ENCODE results near the gene PALLD. TPM values are rescaled to one million over a fixed set of nuclear protein-coding genes. Genes with fewer than 3 reads are reported as not detected.

The PALLD gene
- total RNA-seq, 1 donor from 2014 or later = 22.9 TPM

DNA sequence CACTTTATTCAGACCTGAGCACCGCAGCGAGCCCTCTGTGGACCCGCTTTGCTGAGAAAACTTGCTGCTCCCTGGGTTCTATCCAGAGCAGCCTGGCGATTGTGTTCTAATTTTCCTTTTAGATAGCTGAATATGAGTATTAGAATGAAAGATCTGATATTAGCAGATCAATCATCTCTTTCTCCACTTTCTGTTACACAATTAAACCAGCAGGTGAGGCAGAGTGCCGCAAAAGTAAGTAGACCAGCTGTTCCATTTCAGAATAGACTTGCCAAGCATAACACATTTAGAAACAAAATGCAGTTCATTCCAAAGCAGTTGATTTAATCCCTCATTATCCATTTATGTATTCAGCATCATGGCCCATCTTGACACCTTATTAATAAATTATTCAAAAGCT, 58.6 kb downstream of the PALLD start:
- Mint-ChIP-seq H3K9me3 (no peaks in the 10 kb centered on the region), H3K36me3 (ENCODE audit: low read depth) (no peaks in the 10 kb centered on the region), H3K4me1 (ENCODE audit: low read depth) (no peaks in the 10 kb centered on the region), H3K27me3 (ENCODE audit: insufficient read depth) (peaks cover 5% of the 10 kb centered on the region), H3K4me3 (no peak overlapping the region), H3K27ac (no peak overlapping the region)
- no peak for DNase-seq (ENCODE audit: low spot score)
- intact Hi-C loops (cut with micrococcal nuclease) = no loop called here

DNA sequence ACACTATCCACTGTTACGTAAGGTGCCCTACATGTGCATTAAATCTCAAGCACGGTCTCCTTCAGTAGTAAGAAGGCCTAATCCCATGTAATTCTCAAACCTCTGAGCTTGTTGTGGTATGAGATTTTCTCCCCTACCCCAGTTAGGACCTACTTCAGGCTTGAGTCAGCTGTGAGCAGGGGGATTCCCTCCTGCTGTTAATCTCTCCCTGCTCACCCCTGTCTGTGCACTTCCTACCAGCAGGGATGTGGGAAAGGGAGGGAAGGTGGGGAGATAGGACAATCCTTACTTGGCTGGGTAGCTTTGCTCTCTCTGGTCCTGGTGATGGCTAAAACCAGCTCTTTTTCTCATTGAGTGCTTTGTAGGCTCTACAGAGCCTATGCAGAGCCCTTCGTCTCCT, 60.8 kb downstream of the PALLD start:
- Mint-ChIP-seq H3K36me3 (ENCODE audit: low read depth) (no peaks in the 10 kb centered on the region), H3K27me3 (ENCODE audit: insufficient read depth) (peaks cover 4% of the 10 kb centered on the region), H3K27ac (no peak overlapping the region), H3K9me3 (no peaks in the 10 kb centered on the region), H3K4me1 (ENCODE audit: low read depth) (no peaks in the 10 kb centered on the region), H3K4me3 (no peak overlapping the region)
- intact Hi-C loops (cut with micrococcal nuclease) = no loop called here
- no peak for DNase-seq (ENCODE audit: low spot score)

DNA sequence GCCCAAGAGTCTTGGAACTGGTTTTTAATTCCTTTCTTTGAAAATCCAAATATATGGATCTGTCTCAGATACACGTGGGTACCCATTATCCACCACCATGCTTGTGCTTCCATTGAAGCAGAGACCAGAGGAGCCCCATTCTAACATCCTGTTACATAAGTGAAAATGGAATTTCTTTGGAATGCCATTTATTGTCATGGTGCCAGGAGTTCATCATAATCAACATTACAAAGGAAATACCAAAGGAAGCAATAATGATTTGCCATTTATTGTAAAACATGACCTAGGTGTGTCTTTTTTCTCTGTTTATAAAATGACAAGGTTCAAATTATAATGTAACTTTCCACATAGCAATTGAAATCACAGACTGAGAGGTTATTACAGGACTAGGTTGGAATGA, 61.7 kb downstream of the PALLD start:
- H3K27ac Mint-ChIP-seq = no peak overlapping the region
- no peak overlapping the region for H3K4me3 Mint-ChIP-seq
- no peaks in the 10 kb centered on the region for H3K4me1 Mint-ChIP-seq (ENCODE audit: low read depth)
- H3K27me3 Mint-ChIP-seq (ENCODE audit: insufficient read depth) = peaks cover 4% of the 10 kb centered on the region
- H3K9me3 Mint-ChIP-seq = no peaks in the 10 kb centered on the region
- H3K36me3 Mint-ChIP-seq (ENCODE audit: low read depth) = no peaks in the 10 kb centered on the region
- no peak for DNase-seq (ENCODE audit: low spot score)
- intact Hi-C loops (cut with micrococcal nuclease) = no loop called here

DNA sequence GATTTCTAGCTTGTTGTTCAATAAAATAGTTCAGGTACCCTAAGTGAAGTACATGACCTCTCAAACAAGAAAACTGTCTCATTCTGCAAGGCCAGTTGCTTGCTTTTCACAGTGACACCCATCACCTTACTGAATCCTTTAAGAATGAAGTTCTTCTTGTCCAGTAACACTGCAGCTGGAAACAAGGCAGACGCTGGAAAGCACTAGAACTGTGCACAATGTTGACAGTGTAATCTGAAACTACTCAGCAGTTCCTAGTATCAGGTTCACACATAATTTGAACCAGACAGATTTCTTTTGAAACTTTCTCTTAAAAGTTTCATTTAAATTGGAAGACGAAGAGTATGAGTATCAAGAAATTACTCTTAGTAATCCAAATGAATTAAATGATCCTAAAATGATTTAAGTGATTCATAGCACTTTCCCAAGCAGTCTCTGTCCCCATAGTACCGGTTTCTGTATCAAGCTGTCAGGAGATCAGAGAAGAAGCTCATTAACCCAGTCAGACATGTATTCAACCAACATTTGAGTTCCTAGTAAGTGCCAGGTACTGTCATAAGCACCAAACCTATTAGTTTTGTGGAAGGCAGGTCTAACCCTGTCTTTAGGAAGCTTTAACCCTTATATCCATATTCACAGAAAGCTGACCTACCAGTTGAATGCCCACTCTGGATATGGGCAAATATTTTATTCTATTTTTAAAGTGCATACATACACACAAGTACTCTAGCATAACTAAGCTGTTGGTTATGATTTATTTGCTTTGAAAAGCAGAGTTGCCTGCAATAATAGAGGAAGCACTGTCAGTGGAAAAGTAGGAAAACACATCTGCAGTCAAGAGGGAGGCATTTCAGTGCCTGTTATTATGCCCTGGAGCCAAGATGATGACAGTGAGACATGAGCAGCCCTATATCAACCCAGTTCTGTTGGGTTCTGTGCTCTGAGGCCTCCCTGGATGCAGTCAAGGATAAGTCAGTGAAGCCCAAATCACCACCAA, 63.6 kb downstream of the PALLD start:
- peaks cover 10% of the 10 kb centered on the region for H3K27me3 Mint-ChIP-seq (ENCODE audit: insufficient read depth)
- intact Hi-C loops (cut with micrococcal nuclease) = no loop called here

DNA sequence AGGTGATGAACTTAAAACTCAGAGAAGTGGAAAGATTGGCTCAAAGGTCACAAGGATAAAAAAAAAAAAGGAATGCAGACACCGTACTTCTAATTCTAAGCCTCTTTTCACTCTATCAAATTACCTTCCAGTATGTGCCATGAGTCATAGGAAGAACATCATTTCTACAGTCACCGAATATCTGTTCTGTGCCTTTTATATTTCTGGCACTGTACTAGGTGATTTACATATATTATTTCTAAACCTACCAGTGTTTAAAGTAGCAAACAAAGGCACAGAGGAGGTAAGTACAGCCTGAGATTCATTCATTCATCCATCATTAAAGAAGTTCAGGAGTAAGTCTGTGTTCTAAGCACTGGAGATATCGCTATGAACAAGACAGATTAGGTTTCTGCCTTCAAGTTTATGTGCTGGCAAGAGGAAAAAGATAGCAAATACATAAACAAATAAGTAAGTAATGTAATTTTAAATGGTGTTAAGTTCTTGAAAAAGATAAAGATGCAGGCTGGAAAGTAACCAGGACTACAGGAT, 65.3 kb downstream of the PALLD start:
- Mint-ChIP-seq H3K36me3 (ENCODE audit: low read depth) (no peaks in the 10 kb centered on the region), H3K27ac (no peak overlapping the region), H3K4me1 (ENCODE audit: low read depth) (no peaks in the 10 kb centered on the region), H3K4me3 (no peak overlapping the region), H3K9me3 (no peaks in the 10 kb centered on the region), H3K27me3 (ENCODE audit: insufficient read depth) (peaks cover 10% of the 10 kb centered on the region)
- DNase-seq (ENCODE audit: low spot score) = no peak
- intact Hi-C loops (cut with micrococcal nuclease) = no loop called here

More for the DNA sequence above, 63.6 kb downstream of the PALLD start:
- Mint-ChIP-seq H3K9me3 (no peaks in the 10 kb centered on the region), H3K4me3 (no peak overlapping the region), H3K4me1 (ENCODE audit: low read depth) (no peaks in the 10 kb centered on the region), H3K27ac (no peak overlapping the region), H3K36me3 (ENCODE audit: low read depth) (no peaks in the 10 kb centered on the region)
- DNase-seq (ENCODE audit: low spot score) = no peak

DNA sequence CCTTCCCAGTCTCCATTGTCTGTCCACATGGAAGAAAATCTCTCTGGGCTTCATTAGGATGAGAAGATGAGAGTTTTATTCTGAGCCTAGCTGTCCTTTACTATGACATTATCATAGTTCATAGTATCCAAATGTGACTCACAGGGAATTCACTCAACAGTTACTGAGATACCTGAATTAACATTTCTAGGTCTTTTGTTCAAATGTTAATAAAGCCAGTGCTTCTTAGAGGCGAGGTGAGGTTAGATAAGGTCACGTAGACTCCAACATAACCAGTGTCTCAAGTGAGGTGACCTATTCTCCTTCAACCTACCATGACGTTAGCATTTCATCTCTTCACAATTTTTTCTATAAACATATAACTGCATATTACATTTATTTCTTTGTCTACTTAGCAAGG, 67.2 kb downstream of the PALLD start:
- no peak for DNase-seq (ENCODE audit: low spot score)
- Mint-ChIP-seq H3K4me3 (no peak overlapping the region), H3K9me3 (no peaks in the 10 kb centered on the region), H3K27ac (no peak overlapping the region), H3K4me1 (ENCODE audit: low read depth) (peaks cover 2% of the 10 kb centered on the region), H3K36me3 (ENCODE audit: low read depth) (no peaks in the 10 kb centered on the region), H3K27me3 (ENCODE audit: insufficient read depth) (peaks cover 9% of the 10 kb centered on the region)
- intact Hi-C loops (cut with micrococcal nuclease) = no loop called here

DNA sequence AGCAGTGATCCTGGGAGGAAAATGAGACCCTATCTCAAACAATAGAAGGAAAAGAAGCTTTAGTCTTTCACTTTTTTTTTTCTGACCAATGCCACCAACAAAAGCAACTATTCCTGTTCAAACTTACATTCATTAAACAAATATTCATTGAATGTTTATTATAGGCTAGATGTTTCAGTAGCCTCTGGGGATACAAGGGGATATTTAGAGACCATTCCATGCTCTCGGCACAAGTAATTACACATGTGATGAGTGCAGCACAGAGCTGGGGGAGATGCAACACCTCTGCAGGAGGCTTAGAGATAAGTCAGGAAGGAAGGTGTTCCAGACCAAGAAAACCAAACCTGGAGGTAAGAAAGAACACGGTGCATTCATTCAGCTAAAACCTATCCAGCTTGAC, 68.3 kb downstream of the PALLD start:
- no peak overlapping the region for H3K27ac Mint-ChIP-seq
- no peak for DNase-seq (ENCODE audit: low spot score)
- intact Hi-C loops (cut with micrococcal nuclease) = no loop called here
- H3K9me3 Mint-ChIP-seq = no peaks in the 10 kb centered on the region
- no peaks in the 10 kb centered on the region for H3K36me3 Mint-ChIP-seq (ENCODE audit: low read depth)
- no peak overlapping the region for H3K4me3 Mint-ChIP-seq
- peaks cover 8% of the 10 kb centered on the region for H3K27me3 Mint-ChIP-seq (ENCODE audit: insufficient read depth)
- peaks cover 6% of the 10 kb centered on the region for H3K4me1 Mint-ChIP-seq (ENCODE audit: low read depth)

DNA sequence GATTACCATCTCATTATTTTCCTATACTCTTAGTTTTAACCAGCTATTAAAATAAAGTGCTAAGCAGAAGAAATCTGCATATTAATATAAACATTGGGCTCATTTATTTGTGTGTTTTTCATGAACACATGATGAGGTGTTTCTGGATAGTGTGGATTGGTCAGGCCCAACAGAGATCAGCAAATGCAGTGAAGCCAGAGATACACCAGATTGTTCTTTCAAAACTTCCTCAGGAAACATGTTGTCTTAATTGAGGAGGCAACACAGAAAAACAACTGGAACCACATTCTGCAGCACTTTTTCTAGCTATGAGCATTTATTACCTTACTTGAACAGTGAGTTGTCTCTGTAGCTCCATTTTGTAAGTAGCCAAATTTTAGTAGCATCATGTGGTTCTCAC, 69.9 kb downstream of the PALLD start:
- H3K27ac Mint-ChIP-seq = no peak overlapping the region
- intact Hi-C loops (cut with micrococcal nuclease) = no loop called here
- H3K36me3 Mint-ChIP-seq (ENCODE audit: low read depth) = no peaks in the 10 kb centered on the region
- peaks cover 8% of the 10 kb centered on the region for H3K27me3 Mint-ChIP-seq (ENCODE audit: insufficient read depth)
- no peak for DNase-seq (ENCODE audit: low spot score)
- peaks cover 6% of the 10 kb centered on the region for H3K4me1 Mint-ChIP-seq (ENCODE audit: low read depth)
- H3K4me3 Mint-ChIP-seq = no peak overlapping the region
- H3K9me3 Mint-ChIP-seq = no peaks in the 10 kb centered on the region

DNA sequence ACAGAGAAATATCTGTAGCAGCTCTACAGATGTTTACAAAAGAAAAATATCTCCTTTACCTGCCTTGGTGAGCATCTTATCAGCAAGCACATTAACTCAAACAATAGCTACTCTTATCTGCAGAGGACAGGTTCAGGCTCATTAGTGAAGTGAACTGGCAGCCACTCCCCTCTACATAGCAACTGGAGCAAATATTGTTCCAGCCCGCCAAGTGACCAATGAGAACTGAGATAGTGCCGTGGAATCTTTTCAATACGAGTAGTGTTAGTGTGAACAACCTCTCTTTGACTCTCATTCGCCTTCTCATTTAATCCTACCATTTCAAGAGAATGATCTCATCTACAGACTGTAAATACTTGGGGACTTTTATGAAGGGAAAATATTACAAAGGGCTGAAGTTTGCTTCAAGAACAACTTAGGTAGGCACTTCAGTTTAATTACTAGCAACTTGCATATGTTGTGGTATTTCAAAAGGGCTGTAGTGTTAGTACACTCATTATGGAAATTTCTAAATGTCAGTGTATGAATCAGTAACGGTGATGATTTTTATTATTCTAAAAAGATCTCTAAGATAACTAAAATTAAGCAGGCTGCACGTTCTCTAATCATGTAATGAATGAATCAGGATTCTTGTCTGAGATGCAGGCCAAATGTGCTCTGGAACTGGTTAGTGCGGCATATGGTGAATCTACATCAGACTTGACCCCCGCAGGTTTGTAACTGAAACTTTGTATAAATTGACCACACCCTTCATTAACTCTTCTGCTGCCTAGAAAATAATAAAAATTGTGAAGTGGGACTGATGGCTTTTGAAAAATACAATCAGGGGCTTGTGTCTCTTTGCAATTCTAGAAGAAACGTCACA, 72.4 kb downstream of the PALLD start:
- no peak overlapping the region for H3K4me3 Mint-ChIP-seq
- peaks cover 5% of the 10 kb centered on the region for H3K9me3 Mint-ChIP-seq
- intact Hi-C loops (cut with micrococcal nuclease) = no loop called here
- H3K27me3 Mint-ChIP-seq (ENCODE audit: insufficient read depth) = peaks cover 5% of the 10 kb centered on the region
- H3K27ac Mint-ChIP-seq = peak overlapping the region; percentile 63
- DNase-seq (ENCODE audit: low spot score) = no peak
- H3K4me1 Mint-ChIP-seq (ENCODE audit: low read depth) = peaks cover 6% of the 10 kb centered on the region
- no peaks in the 10 kb centered on the region for H3K36me3 Mint-ChIP-seq (ENCODE audit: low read depth)

DNA sequence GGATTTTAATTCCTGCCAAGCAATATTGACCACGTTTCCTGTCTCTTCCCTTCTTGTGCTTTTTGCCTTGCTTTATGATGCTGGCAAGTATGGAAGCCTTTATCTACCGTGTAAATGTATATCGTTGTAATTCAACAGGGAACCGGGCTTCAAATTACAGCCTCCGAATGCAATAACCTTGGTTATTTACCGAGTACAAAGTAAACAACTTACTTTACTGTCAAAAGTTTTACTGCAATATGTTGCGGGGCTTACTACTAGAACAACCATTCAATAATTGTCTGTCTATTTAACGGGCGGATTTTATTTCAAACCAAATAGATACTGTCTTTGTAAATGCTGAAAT, 73.1 kb downstream of the PALLD start:
- H3K27me3 Mint-ChIP-seq (ENCODE audit: insufficient read depth) = peaks cover 5% of the 10 kb centered on the region
- H3K9me3 Mint-ChIP-seq = peaks cover 5% of the 10 kb centered on the region
- DNase-seq (ENCODE audit: low spot score) = no peak
- H3K4me3 Mint-ChIP-seq = no peak overlapping the region
- no peak overlapping the region for H3K27ac Mint-ChIP-seq
- intact Hi-C loops (cut with micrococcal nuclease) = no loop called here
- no peaks in the 10 kb centered on the region for H3K36me3 Mint-ChIP-seq (ENCODE audit: low read depth)
- peaks cover 6% of the 10 kb centered on the region for H3K4me1 Mint-ChIP-seq (ENCODE audit: low read depth)

DNA sequence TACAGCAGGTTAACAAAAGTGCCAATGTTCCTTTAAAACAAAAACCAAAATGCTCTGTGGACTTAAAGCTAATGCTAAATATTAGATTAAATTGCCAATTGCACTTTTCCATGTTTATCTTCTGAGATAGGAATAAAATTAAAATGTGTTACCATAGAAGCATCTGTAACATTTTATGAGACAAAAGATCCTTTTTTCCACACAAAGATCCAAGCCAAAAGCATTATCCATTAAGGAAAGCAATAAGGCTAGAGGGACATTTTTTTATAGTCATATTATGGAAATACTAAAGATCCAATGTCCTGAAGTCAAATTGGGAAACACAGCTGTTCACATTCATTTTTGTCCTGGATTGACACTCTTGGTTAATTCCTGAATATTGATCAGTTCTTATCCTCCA, 73.6 kb downstream of the PALLD start:
- peaks cover under 1% of the 10 kb centered on the region for H3K27me3 Mint-ChIP-seq (ENCODE audit: insufficient read depth)
- H3K4me1 Mint-ChIP-seq (ENCODE audit: low read depth) = peaks cover 6% of the 10 kb centered on the region
- no peak for DNase-seq (ENCODE audit: low spot score)
- no peak overlapping the region for H3K4me3 Mint-ChIP-seq
- intact Hi-C loops (cut with micrococcal nuclease) = no loop called here
- H3K9me3 Mint-ChIP-seq = peaks cover 5% of the 10 kb centered on the region
- no peak overlapping the region for H3K27ac Mint-ChIP-seq
- H3K36me3 Mint-ChIP-seq (ENCODE audit: low read depth) = no peaks in the 10 kb centered on the region

DNA sequence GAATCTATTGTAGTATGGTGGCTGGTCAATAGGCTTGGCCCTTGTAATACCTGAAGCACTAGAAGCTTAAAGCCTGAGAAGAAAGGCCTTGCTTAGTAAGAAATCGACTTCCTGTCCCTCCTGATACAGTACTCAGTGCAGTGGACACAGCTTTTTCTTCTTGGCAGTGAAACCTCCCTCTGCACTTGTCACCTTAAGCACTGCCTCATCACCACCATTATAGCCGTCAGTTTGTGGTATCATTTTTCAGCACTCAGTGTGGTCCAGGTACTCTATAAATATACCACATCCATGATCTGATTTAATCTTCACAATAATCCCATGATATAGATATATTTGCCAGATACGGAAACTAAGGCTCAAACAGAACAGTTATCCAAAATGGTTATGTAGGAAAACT, 75.2 kb downstream of the PALLD start:
- intact Hi-C loops (cut with micrococcal nuclease) = no loop called here
- no peak overlapping the region for H3K4me3 Mint-ChIP-seq
- H3K4me1 Mint-ChIP-seq (ENCODE audit: low read depth) = peaks cover 6% of the 10 kb centered on the region
- H3K27ac Mint-ChIP-seq = no peak overlapping the region
- DNase-seq (ENCODE audit: low spot score) = no peak
- H3K9me3 Mint-ChIP-seq = peaks cover 5% of the 10 kb centered on the region
- no peaks in the 10 kb centered on the region for H3K36me3 Mint-ChIP-seq (ENCODE audit: low read depth)
- no peaks in the 10 kb centered on the region for H3K27me3 Mint-ChIP-seq (ENCODE audit: insufficient read depth)

DNA sequence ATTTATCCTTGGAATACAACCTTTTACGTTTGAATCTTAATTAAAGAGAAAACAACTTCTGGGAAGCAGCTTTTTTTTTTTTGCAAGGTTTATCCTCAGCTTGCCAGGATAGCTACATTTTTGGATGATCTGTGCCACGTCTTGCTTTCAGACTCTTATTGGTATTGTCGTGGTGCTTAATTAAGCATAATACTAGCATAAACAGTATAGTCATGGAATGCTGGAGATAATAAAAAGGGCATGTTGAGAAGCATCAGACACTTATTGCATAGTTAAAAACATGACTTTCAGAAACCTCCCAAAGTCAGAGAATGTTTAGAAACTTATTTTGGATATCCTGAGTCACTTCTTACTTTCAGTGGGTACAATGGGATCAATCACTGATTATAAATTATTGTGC, 77.0 kb downstream of the PALLD start:
- Mint-ChIP-seq H3K36me3 (ENCODE audit: low read depth) (no peaks in the 10 kb centered on the region), H3K4me3 (no peak overlapping the region), H3K27me3 (ENCODE audit: insufficient read depth) (peaks cover 1% of the 10 kb centered on the region), H3K27ac (no peak overlapping the region), H3K4me1 (ENCODE audit: low read depth) (peaks cover 5% of the 10 kb centered on the region), H3K9me3 (peaks cover 8% of the 10 kb centered on the region)
- no peak for DNase-seq (ENCODE audit: low spot score)
- intact Hi-C loops (cut with micrococcal nuclease) = no loop called here

Measured in activated T-helper 1 cell treated with anti-CD3 and anti-CD28 coated beads, Interleukin-12 subunit alpha, Interleukin-12 subunit beta, Interleukin-2, Interleukin-4 antibody, amounts not matched to agents 30 ng/mL and 10 ng/mL and 1 ng/mL, durations not matched to agents 14 hours and 24 hours and 36 hours (primary cell).